Measurements from ENCODE around the gene INF2.
"Not testable (repeated sequence)": the region's sequence is repeated elsewhere in the genome, so short reads cannot be mapped to it uniquely, and the experiment has no call there.

INF2 gene

GRCh38 chr14:104657563-104658324, 31.7 kb upstream of the INF2 start:
- TF ChIP-seq CTCF (conservative IDR thresholded peaks at IDR 0.05; ENCODE audit: control insufficient read depth, insufficient read depth, low read depth, low read length): no peak
- DNase-seq (ENCODE audit: low read depth): no peak
- H3K4me3 ChIP-seq (ENCODE audit: control insufficient read depth, low read depth, low read length): no peak overlapping the region

- DNase-seq (ENCODE audit: low read depth): no peak
- no peak for TF ChIP-seq CTCF (conservative IDR thresholded peaks at IDR 0.05; ENCODE audit: control insufficient read depth, insufficient read depth, low read depth, low read length)
- H3K4me3 ChIP-seq (ENCODE audit: control insufficient read depth, low read depth, low read length): no peak overlapping the region
These were observed 31.1 kb upstream of the INF2 start for GRCh38 chr14:104658325-104658712.

DNA sequence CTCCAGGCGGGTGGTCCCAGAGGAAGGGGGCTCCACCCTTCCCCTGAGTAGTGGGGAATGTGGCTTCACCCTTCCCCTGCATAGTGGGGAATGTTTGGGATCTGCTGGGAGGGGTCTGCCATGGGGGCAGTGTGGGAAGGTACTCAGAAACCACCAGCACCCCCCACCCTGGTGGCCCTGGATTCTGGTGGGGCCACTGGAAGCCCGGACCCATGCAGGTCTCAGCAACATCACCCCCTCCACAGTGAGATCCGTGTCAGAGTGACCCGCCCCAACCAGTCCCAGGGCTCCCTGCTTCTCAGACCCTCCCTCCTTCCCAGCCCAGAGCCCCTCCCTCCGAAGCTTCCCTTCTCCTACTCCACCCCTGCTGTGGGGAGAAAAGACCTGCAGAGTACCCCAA, 30.3 kb upstream of the INF2 start:
- H3K4me3 ChIP-seq (ENCODE audit: control insufficient read depth, low read depth, low read length): no peak overlapping the region
- TF ChIP-seq CTCF (conservative IDR thresholded peaks at IDR 0.05; ENCODE audit: control insufficient read depth, insufficient read depth, low read depth, low read length): no peak

GRCh38 chr14:104659764-104660523, 29.5 kb upstream of the INF2 start:
- H3K4me3 ChIP-seq (ENCODE audit: control insufficient read depth, low read depth, low read length): no peak overlapping the region
- no peak for DNase-seq (ENCODE audit: low read depth)
- TF ChIP-seq CTCF (conservative IDR thresholded peaks at IDR 0.05; ENCODE audit: control insufficient read depth, insufficient read depth, low read depth, low read length): no peak

More for the DNA sequence above, 30.3 kb upstream of the INF2 start:
- no peak for DNase-seq (ENCODE audit: low read depth)

GRCh38 chr14:104660597-104660996, 28.8 kb upstream of the INF2 start:
- no peak overlapping the region for H3K4me3 ChIP-seq (ENCODE audit: control insufficient read depth, low read depth, low read length)
- no peak for TF ChIP-seq CTCF (conservative IDR thresholded peaks at IDR 0.05; ENCODE audit: control insufficient read depth, insufficient read depth, low read depth, low read length)

DNA sequence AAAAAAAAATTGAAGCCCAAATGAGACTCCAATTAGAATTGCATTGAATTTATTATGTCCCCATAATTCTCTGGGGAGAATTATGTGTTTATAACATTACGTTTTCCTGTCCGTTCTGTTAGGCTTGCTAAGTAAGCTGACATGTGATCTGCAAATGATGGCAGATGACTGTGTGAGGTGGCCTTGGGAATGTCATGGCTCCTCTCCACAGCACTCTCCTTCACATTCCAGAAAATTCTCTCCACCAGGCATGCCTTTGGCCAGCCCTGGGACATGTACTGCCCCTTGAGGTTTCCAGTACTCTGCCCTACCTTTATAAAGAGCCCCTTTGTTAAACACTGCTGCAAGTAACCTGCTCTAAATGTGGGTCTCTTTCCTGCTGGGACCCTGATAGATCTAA, 28.3 kb upstream of the INF2 start:
- TF ChIP-seq CTCF (conservative IDR thresholded peaks at IDR 0.05; ENCODE audit: control insufficient read depth, insufficient read depth, low read depth, low read length): no peak
- H3K4me3 ChIP-seq (ENCODE audit: control insufficient read depth, low read depth, low read length): no peak overlapping the region
- no peak for DNase-seq (ENCODE audit: low read depth)

More at GRCh38 chr14:104660597-104660996, 28.8 kb upstream of the INF2 start:
- no peak for DNase-seq (ENCODE audit: low read depth)

- not testable (repeated sequence) for DNase-seq (ENCODE audit: low read depth); H3K4me3 ChIP-seq (ENCODE audit: control insufficient read depth, low read depth, low read length)
These were observed 27.8 kb upstream of the INF2 start for GRCh38 chr14:104661528-104662157.

GRCh38 chr14:104662472-104662871, 26.9 kb upstream of the INF2 start:
- not testable (repeated sequence) for H3K4me3 ChIP-seq (ENCODE audit: control insufficient read depth, low read depth, low read length); DNase-seq (ENCODE audit: low read depth)

Measured in fibroblast of mammary gland (primary cell).